HG03095 (cell line): ENCODE measurements around the gene SAA2.
A peak's percentile ranks its signal among the peaks of the same experiment; 100 is the strongest.

Source experiments
- ATAC-seq: cut with Tn5 transposase; IDR thresholded peaks from one replicate; pipeline ENCODE4 v1.9.1; 2021; ENCODE audit warnings: moderate library complexity; ENCODE audit not compliant: unreplicated experiment

Gene SAA2

DNA sequence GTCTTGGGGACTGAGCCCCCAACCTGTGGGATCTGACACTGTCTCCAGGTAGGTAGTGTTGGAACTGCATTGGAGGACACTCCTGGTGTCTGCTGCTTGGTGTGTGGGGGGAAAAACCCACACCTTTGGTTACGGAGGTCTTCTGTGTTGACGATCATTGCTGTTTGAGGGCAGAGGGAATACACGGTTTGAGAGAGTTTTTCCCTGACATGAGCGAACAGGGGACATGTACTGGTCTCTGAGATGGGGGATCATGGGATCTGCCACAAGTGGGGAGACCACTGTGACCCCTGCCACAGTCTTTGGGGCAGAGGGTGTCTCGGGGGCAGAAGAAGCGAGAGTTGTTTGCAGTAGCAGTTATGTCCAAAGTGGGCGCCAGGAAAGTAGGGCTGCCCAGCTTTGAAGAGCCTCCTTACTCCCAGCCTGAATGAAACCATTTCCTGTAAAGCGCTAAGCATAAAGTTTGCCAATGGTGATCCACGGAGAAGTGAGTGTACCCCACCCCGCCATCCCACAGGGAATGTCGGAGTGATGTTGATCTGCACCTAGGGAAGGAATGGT, 5.4 kb upstream of the SAA2 start:
- ATAC-seq = no peak

GRCh38 chr11:18253233-18253632, 4.8 kb upstream of the SAA2 start:
- no peak for ATAC-seq

DNA sequence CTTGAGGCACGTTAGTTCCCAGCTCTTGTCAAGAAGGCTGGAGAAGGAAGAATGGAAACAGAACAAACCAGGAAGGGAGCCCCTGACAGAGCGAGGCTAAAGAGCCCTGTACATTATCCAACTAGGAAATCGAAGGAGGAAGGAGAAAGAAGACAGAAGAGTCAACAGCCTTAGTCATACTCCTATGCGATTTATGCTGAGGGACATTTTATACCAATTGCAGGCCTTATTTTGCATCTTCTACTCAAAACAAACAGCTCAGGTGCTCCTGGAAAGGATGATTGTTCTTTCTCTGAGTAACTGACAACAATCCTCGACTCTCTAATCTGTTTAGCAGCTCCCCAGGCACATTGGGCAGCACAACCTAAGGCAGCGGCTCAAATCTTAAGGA, 1.3 kb downstream of the SAA2 start:
- ATAC-seq = peak; percentile 18

- ATAC-seq = peak; percentile 74
Observed at GRCh38 chr11:18246379-18247190, 1.9 kb downstream of the SAA2 start.

- ATAC-seq = no peak
Observed at GRCh38 chr11:18245396-18245795, 3.1 kb downstream of the SAA2 start.

- no peak for ATAC-seq
Observed at GRCh38 chr11:18243783-18244362, 4.6 kb downstream of the SAA2 start.

GRCh38 chr11:18239655-18240054, 8.8 kb downstream of the SAA2 start:
- no peak for ATAC-seq

DNA sequence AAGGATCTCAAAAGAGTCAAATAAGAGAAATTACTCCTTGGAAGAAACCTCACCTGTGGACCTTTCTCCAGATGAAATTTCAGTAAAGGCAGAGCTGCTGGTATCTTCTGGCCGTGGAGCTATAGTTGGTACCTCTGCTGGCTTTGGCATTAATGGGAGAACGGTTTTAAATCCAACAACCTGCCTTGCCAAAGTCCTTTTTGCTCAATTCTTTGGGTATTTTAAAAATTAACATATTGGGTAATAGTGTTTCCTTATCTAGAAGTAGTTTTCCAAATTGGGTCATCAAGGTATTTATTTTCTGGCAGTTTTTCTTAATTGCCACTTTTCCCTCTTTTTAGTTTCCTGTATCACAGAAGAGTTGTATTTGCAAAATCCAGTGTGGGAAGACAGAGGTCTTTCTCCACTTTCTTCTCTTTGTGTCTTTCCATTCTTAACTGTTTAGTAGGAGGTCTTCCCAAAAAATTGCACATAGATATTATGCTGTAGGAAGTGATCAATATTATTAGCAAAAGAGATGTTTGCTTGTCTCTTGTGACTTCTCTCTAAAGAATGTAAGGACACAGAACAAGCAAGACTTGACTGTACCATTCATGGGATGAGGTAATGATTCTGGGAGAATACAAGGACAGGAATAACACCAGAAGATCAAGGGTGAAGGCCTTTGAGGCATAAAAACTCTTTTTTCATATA, 11.7 kb downstream of the SAA2 start, which contains the start of gene SAA4:
TSS of gene SAA4 (minus strand) at position 139 of the 693 bp plus-strand sequence. CDS start 876 bp downstream, outside the sequence.
- ATAC-seq = no peak

DNA sequence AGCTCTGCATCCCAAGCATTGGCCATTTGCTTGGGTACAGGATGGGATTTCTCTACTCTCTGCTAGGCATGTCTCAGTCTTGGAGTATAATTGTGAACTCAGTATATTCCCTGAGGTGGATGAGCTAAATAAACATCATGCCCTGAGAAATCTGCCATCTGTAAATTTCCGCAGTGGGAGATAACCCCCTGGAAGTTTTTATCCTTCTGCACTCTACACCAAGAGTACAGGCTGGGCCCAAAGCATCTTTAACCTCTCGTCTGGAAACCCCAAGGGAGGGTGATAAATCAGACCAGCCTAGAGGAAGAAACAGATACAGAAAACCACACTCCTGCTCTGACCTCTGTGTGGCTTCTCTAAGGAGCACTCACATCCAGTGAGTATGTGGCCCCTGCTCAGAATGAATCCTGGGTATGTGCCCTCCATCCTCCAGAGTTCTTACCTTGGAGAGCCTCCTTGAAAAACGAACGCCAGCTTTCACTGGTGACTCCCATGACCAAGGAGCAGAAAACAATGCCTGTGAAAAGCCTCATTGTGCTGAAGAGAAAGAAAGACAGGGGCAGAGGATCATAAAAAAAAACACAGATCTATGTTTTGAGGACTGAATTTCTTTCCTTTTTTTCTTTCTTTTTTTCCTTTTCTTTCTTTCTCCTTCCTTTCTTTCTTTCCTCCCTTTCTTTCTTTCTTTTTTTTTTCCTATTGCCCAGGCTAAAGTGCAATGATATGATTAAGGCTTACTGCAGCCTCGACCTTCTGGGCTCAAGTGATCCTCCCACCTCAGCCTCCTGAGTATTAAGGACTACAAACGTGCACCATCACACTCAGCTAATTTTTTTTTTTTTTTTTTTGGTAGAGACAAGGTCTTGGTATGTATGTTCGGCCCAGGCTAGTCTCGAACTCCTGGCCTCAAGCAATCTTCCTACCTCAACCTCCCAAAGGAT, 12.8 kb downstream of the SAA2 start:
- ATAC-seq = no peak

DNA sequence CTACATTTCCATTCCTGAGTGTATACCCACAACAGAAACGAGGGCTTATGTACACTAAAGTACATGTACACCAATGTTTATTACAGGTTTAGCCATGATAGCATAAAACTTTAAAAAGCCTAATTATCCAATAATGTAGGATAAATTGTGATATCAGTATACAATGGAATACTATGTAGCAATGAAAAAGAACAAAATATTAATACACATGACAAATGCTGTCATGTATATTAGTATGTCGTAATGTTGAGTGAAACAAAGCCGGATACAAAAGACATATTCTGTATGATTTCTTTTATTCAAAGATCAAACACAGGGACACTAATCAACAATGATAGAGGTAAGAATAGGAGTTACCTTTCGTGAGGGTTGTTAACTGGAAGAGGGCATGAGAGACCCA, 14.6 kb downstream of the SAA2 start:
- no peak for ATAC-seq

GRCh38 chr11:18230859-18231258, 17.6 kb downstream of the SAA2 start:
- no peak for ATAC-seq

DNA sequence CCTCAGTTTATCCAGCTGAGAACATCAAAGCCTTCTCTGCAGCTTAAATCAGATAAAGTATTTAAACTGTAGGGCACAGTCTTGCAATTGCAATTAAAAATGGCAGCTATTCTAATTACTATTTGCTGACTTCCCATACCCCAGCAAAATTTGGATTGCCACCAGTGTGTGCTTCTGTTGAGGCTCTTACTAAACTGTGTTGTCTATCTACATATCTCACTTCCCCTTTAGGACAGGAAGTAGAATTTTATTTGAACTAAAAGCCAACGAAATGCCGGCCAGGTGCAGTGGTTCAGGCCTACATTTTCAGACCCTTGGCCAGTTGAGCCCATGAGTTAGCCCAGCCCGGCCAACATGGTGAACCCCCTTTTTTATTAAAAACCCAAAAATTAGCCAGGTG, 19.0 kb downstream of the SAA2 start:
- ATAC-seq = peak; percentile 95

- ATAC-seq = peak; percentile 33
Observed at GRCh38 chr11:18225913-18226312, 22.6 kb downstream of the SAA2 start.

- ATAC-seq = no peak
Observed at GRCh38 chr11:18223591-18224387, 24.7 kb downstream of the SAA2 start.

- ATAC-seq = no peak
Observed at GRCh38 chr11:18222814-18223421, 25.6 kb downstream of the SAA2 start.

DNA sequence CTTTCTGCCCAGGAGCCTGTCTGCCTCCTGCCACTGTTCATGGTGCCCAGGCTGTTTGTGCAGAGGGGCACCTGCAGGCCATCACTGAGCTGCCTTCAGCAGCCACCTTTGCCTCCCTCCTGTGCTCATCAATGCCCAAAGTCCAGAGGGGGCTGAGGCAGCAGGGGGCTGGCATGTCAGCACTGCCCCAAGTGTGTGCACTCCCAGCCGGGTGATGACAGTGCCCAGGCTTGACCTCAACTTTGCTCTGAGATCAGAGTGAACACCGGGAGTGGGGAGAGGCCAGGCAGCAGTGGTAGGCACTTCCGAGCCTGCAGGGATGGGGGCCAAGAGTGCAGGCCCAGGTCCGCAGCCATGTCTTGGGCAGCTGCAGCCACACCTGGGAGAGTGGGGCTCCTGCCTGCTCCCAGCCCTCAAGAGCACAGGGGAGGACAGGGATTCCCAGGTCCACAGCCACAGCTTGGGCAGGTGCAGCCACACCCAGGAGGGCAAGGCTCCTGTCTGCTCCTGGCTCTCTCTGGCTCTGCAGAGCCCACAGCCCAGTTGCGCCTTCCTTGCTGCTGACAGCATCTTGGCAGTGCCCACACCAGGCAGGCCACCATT, 27.1 kb downstream of the SAA2 start:
- ATAC-seq = no peak

GRCh38 chr11:18209058-18209457, 39.4 kb downstream of the SAA2 start:
- ATAC-seq = no peak

DNA sequence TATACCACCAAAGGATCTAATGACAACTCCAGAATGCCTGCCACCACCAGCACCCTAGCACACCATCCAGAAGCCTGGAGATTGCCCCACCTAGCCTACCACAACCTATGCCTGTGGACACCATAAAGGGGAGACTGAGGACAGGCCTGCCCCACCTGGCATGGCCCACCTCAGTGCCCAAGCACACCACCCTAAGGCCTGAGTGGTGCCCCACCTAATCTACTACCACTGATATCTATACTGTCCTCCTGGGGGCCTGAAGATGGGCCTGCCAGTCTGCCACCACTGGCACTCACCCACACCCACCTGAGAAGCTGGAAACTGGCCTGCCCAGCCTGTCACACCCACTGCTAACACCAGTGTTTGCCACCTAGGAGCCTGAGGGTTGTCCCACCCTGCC, 43.7 kb downstream of the SAA2 start:
- no peak for ATAC-seq

GRCh38 chr11:18204220-18204619, 44.2 kb downstream of the SAA2 start:
- no peak for ATAC-seq
